ENCODE results near the gene NAALADL2.

DNA sequence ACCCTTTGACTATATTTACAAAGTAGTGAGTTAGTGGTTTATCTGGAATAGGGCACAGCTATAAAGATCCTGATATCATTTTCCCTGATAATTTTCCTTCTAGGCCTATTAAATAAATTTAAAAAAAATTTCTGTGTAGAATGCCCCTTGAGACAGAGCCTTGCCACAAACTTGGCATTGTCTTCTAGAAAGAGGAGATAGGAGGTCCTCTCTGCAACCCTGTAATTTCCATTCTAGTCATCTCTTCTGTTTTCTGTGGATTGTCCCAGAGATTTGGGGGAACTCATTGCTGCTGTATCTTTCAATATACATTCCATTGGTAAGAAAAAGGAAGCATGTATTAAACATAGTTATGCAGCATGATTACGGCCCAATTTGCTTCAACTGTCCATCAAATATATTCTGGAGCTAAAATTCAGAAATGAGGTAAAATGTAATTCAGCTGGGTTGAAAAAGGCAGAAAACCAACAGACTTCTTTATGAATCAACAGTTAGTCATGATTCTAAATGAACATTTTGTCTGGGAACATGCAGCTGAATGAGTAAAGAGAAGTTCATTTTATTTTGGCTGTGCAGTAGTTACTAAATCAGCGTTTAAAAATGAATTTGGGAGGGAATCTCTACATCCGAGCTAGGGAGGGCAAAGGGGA, 401.1 kb downstream of the NAALADL2 start:
- TF ChIP-seq EZH2 (IDR thresholded peaks at IDR 0.05; ENCODE audit: borderline replicate concordance, insufficient read depth, low read length, poor library complexity, severe bottlenecking) (no peak), POLR2AphosphoS5 (IDR thresholded peaks at IDR 0.05) (no peak), SMC3 (conservative IDR thresholded peaks at IDR 0.05; ENCODE audit: poor library complexity) (no peak)
